ENCODE measurements around the gene APOM. TPM values are rescaled to one million over a fixed set of nuclear protein-coding genes. Genes with fewer than 3 reads are reported as not detected.

APOM gene
- total and polyA plus RNA-seq, 9 donors, result 1.3 to 7.7 (median 4.0) TPM

GRCh38 chr6:31641370-31641769, 14.3 kb upstream of the APOM start:
- Histone ChIP-seq H3K27me3 (no peaks in the 10 kb centered on the region), H3K4me1 (ENCODE audit: insufficient read depth) (no peaks in the 10 kb centered on the region), H3K9me3 (no peaks in the 10 kb centered on the region), H3K36me3 (no peaks in the 10 kb centered on the region), H3K27ac (no peak overlapping the region), H3K4me3 (no peak overlapping the region)
- 77 to 81% (median 80%) methylated on average over 4 of the region's 4 CpGs for WGBS, 3 donors
- no peak for TF ChIP-seq POLR2A (IDR thresholded peaks at IDR 0.05)
- no peak for TF ChIP-seq EP300 (IDR thresholded peaks at IDR 0.05)
- TF ChIP-seq CTCF (IDR thresholded peaks at IDR 0.05), result no peak
- intact Hi-C loops (cut with DNase I), result no loop called here
- DNase-seq, result no peak

GRCh38 chr6:31642798-31643570, 12.7 kb upstream of the APOM start:
- Histone ChIP-seq H3K27me3 (no peaks in the 10 kb centered on the region), H3K9me3 (no peaks in the 10 kb centered on the region), H3K4me1 (ENCODE audit: insufficient read depth) (no peaks in the 10 kb centered on the region), H3K27ac (no peak overlapping the region), H3K4me3 (no peak overlapping the region), H3K36me3 (no peaks in the 10 kb centered on the region)
- intact Hi-C loops (cut with DNase I), result no loop called here
- DNase-seq, result no peak
- WGBS, 3 donors, result 72 to 82% (median 81%) methylated on average over 6 of the region's 6 CpGs
- TF ChIP-seq POLR2A (IDR thresholded peaks at IDR 0.05) (no peak), CTCF (IDR thresholded peaks at IDR 0.05) (no peak)

GRCh38 chr6:31643818-31644454, 11.8 kb upstream of the APOM start:
- no peak for TF ChIP-seq POLR2A (IDR thresholded peaks at IDR 0.05)
- no peak for TF ChIP-seq CTCF (IDR thresholded peaks at IDR 0.05)
- TF ChIP-seq EP300 (IDR thresholded peaks at IDR 0.05), result no peak
- Histone ChIP-seq H3K9me3 (no peaks in the 10 kb centered on the region), H3K4me3 (no peak overlapping the region), H3K27me3 (no peaks in the 10 kb centered on the region), H3K36me3 (no peaks in the 10 kb centered on the region), H3K27ac (no peak overlapping the region), H3K4me1 (ENCODE audit: insufficient read depth) (no peaks in the 10 kb centered on the region)
- DNase-seq, result no peak
- intact Hi-C loops (cut with DNase I), result no loop called here
- WGBS, 3 donors, result 78 to 81% (median 80%) methylated on average over 17 of the region's 17 CpGs

GRCh38 chr6:31645325-31645724, 10.4 kb upstream of the APOM start:
- DNase-seq, result no peak
- no peaks in the 10 kb centered on the region for H3K36me3 ChIP-seq
- intact Hi-C loops (cut with DNase I), result no loop called here
- TF ChIP-seq POLR2A (IDR thresholded peaks at IDR 0.05) (no peak), CTCF (IDR thresholded peaks at IDR 0.05) (no peak), EP300 (IDR thresholded peaks at IDR 0.05) (no peak)
- H3K27me3 ChIP-seq, result no peaks in the 10 kb centered on the region
- 87 to 89% (median 89%) methylated on average over 9 of the region's 9 CpGs for WGBS, 3 donors
- no peaks in the 10 kb centered on the region for H3K4me1 ChIP-seq (ENCODE audit: insufficient read depth)
- no peaks in the 10 kb centered on the region for H3K9me3 ChIP-seq
- no peak overlapping the region for H3K4me3 ChIP-seq
- no peak overlapping the region for H3K27ac ChIP-seq

Data from ovary (tissue), 9 donors.